GM19025 (cell line): Measurements from ENCODE around the gene THBS4.
A peak's percentile ranks its signal among the peaks of the same experiment; 100 is the strongest.
"Not testable (repeated sequence)": the region's sequence is repeated elsewhere in the genome, so short reads cannot be mapped to it uniquely, and the experiment has no call there.

Experiments used
- ATAC-seq: cut with Tn5 transposase; IDR thresholded peaks from one replicate; pipeline ENCODE4 v1.9.1; 2021; ENCODE audit warnings: mild to moderate bottlenecking, low read depth, moderate library complexity; ENCODE audit not compliant: unreplicated experiment

THBS4 gene

DNA sequence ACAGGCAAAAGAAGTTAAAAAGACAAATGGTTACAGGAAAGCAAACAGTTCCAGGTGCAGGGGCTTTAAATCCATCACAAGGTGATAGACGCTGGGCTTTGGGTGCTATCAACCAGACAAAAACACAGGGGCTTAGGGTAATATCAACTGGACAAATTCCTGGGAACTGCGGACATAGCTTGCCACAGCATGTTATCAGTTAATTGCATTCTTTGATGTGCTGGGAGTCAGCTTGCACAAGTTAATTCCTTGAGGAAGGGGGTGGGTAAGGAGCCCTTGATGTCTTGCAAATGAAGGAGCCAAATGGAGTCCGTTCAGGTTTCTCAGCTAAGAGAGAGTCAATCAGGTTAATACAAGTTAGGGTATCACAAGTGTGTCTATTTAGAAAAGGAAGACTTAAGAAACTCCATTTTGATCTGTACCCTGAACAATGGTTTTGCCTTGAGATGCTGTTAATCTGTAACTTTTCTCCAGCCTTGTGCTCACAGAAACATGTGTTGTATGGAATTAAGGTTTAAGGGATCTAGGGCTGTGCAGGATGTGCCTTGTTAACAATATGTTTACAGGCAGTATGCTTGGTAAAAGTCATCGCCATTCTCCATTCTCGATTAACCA is 76.3 kb downstream of the THBS4 start:
- ATAC-seq = not testable (repeated sequence)

DNA sequence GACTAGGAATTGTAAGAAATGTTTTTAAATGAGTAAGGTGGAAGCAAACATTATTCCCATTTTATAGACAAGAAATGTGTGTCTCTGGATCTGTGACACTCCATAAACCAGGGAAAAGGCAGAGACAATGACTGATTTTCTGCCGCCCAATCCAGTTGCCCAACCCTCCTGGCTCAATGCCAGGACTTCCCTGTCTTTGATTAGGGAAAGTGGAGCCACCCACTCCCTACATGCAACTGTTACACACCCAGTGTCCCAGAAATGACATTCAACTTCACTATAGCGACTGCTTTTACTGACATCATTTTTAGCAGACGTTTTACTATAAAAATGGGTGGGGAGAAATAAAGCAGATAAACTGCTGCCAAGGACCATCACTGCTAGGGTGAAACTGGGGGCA is 79.7 kb downstream of the THBS4 start:
- no peak for ATAC-seq

DNA sequence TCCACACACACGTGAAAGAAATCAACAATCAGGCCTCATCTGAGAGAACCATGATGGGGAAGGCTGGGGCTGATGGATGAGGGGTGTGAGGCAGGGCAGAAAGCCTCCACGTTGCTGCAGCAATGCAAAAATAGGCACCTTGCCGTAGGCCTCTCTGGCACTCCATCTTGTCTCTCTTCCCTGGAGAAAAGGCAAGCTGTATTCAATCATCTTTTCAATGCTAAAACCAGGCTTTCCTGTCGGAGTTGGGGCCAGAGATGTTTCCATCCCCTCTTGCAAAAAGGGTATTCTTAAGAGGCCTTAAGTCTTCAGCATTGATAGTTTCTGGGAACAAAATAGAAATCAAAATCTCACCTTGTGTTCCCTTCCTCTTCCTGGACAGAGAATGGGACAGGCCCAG is 80.9 kb downstream of the THBS4 start:
- no peak for ATAC-seq

DNA sequence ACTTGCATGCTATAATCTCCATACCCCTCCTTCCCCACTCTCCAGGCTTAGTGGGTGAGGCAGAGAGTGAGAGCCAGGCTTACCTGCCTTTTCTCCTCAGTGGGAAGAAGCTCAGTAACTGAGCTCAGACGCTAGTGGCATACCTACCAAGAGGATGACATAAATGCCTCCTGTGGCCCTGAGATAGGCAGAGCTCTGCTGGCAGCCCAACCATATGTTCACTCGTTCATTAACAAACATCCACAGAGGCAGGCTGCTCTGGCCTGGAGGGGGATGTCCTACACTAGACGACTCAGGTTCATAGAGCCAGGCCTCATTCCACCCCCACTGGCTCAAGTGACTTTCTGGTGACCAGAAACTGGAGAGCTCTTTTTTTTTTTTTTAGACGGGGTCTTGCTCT is 81.3 kb downstream of the THBS4 start:
- no peak for ATAC-seq

DNA sequence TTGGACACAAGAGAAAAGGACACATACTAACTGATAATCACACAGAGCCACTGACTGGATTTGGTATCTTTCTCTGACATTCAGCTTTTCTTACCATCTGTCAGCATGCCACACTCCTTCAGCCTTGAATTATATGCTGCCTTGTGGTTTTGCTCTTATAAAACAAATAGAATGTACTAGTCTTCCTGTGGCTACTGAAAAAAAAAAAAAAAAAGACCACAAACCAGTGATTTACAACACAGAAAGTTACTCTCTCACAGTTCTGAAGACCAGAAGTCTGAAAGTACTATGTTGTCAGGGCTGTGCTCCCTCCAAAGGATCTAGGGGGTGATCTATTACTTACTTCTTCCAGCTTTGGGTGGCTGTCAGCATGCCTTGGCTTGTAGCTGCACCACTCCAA is 82.3 kb downstream of the THBS4 start:
- no peak for ATAC-seq

DNA sequence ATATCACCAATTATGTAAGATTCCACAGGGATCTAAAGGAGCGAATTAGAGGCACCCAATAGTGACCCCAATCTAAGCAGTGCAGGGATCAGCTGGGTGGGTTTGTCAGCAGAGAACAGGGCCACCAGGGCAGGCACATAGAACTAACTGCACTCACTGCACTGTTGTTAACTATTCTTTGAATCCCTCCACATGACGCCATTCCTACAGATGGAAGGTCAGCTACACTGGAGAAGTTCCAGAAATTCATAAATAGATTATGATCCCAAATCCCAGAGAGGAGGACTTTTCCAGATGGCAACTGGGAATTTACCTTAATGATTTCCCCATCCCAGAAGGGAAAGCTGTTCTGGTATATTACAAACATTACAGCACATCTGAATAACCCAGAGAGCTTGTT is 84.2 kb downstream of the THBS4 start:
- ATAC-seq = no peak

DNA sequence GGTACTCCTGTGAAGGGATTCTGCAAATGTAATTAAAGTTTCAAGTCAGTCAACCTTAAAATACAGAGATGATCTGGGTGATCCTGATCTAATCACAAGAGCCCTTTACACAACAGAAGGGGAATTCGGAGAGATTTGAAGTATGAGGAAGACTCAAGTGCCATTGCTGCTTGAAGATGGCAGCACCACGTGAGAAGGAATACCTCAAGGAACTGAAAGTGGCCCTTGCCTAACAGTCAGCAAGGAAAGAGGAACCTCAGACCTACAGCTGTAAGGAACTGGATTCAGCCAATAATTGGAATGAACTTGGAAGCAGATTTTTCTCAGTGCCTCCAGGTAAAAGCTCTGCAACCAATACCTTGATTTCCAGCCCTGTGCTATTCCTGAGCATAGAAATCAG is 87.4 kb downstream of the THBS4 start:
- no peak for ATAC-seq

DNA sequence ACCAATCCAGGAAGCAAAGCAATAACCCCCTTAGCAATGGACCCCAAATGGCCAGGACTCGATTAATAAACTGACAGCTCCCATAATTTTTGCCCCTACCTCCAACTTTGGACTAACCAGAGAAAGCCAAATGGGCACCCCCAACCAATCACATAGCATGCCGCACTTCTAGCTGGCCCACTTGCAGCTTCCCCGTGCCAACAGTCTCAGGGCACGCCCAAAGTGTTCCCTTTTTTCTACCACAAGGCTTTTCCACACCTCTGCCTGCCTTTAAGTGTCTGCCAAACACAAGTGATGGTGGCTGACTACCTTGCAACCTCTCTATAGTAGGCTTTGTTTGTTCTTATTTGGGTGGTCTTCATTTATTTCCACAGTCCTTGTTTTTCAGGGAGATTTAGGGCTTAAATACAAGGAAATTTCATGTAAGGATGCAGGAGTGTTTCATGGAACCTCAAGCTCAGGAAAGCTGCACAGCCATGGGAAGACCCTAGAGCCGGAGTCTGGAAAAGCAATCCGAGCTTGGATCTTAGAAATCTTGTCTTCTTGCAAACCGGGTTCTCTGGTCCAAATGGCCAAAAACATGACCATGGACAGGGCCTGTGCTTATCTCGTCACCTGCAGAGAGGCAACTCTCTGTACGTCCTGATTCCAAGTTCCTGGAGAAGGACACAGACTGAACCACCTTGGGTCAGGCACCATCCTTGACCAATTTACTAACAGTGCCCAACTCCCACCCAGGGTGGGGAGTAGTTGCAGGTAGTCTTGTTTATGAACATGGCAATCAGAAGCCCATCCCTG is 89.2 kb downstream of the THBS4 start:
- no peak for ATAC-seq

DNA sequence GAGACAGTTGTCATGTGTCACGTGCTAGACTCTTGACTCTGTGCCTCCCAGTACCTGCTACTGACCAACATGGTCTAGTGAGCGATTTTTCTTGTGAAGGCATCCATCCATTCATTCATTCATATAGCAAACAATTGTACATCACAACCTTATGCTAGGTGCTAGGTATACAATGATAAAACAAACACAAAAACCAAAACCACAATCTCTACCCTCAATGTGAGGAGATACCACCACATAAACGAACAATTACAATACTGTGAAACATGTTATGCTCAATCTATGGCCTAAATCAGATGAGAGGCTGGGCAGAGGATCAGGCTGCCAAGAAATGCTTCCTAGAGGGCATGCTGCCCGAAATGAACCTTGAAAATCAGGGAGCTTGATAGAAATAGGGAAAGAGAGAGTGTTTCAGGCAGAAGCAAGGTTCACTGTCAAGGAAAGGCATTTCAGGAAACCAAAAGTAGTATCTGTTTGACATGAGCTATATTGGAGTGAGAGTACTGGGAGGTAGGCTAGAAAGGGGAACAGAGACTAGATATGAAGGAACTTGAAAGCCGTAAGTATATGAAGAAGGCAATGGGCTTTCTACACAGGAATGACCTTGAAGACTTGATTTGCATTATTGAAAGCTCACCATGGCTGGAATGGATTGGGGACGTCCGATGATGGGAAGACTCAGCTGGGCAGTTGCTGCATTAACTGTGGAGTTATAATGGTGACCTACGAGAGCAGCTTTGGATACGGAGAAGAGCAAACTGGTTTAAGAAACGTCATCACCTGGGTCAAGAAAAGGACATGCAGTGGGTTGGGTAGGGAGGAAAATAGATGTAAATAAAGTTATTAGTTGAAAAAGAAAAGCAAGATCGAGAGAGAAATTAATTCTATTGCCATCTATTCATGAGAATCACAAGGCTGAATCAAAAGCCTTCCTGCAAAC is 90.1 kb downstream of the THBS4 start:
- peak; percentile 78 for ATAC-seq

DNA sequence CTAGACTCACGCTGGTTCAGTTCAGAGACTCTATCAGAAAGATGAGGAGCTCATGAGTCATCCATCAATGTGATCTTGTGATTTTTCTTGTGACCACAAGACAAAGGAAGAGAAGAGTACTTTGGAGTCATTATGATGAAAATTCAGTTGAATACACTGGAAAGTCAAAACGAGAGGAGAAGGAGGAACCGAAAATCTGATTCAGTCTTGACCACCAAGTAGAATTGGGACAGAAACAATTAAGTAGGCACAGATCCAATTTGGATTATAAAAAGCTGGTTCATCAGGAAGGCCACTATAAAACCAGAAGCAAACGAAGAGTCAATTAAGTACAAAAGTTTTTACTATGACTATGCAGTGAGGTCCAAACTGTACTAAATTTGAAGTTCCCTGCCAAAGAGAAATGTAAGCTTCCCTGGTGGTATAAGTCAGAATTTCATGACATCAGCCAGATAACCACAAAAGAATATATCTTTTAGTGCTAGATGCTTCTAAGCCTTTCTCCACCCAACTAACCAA is 90.9 kb downstream of the THBS4 start:
- peak; percentile 44 for ATAC-seq

DNA sequence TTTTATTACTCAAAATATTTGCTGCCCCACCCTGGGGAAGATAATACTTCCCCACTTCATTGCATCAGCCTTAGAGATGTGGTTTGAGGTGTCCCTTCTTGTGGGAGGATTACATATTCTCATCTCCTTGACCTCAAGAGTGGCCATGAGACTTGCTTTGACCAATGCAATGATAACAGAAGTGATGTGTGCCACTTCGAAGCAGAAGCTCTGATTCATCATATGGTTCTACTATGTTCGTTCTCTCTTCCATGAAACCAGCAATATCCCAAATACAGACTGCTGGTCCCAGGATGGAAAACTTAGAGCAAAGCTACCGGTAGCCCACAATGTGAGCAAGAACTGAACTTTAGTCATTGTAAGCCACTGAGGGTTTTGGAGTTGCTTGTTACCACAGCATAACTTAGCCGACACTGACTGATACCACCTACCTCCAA is 92.0 kb downstream of the THBS4 start:
- no peak for ATAC-seq

DNA sequence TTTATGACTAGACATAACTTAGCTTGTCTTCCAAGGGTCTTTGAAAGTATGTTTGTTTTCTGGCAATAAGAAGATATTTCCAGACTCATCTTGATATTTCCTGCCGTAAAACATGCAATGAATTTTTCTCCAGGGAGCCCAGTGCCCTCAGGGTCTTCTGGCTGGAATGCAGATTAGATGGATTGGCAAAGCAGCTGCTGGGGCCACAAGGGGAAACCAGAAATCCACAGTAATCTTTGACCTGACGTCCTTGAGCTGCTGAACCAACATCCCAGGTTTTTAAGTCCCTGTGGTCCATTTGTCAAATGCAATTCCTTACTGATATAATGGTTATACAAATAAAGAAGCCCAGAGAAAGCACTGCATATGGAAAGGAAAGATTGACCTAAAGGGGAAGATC is 93.0 kb downstream of the THBS4 start:
- no peak for ATAC-seq

DNA sequence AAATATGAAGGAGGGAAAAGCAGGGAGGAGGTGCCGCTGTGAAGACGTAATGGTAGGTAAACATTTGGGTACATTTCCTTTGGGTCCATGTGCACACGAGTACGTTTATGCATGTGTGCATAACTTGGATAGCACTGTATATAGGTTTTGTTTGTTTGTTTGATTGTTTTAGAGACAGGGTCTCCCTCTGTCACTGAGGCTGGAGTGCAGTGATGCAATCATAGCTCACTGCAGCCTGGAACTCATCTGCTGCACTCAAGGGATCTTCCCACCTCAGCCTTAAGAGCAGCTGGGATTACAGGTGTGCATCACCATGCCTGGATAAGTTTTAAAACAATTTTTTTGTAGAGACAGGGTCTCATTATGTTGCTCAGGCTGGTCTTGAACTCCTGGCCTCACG is 94.0 kb downstream of the THBS4 start:
- no peak for ATAC-seq
